ENCODE data around the gene GRID1.
"Not testable (repeated sequence)": the region's sequence is repeated elsewhere in the genome, so short reads cannot be mapped to it uniquely, and the experiment has no call there.

The GRID1 gene

DNA sequence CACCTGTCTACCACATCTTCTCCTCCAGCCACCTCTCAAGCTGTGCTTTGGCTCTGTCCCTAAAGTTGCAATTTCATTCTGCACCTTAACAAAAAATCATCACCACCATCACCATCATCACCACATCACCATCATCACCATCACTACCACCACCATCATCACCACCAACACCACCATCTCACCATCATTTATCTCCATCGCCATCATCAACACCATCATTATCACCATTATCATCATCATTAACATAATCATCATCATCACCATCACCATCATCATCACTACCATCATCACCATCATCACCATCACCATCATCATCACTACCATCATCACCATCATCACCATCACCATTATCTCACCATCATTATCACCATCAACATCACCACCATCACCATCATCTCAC, 245.4 kb downstream of the GRID1 start:
- DNase-seq, result no peak

DNA sequence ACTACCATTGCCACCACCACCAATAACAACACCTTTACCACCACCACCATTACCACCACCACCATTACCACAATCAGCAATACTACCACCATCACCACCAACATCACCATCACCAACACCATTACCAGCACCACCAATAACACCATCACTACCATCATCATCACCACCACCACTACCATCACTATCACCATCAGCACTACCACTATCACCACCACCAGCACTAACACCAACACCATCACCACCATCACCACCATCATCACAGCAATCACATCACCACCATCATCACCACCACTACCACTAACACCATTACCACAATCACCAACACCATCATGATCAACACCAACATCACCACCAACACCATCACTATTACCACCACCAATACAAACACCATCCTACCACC, 249.5 kb downstream of the GRID1 start:
- no peak for DNase-seq

DNA sequence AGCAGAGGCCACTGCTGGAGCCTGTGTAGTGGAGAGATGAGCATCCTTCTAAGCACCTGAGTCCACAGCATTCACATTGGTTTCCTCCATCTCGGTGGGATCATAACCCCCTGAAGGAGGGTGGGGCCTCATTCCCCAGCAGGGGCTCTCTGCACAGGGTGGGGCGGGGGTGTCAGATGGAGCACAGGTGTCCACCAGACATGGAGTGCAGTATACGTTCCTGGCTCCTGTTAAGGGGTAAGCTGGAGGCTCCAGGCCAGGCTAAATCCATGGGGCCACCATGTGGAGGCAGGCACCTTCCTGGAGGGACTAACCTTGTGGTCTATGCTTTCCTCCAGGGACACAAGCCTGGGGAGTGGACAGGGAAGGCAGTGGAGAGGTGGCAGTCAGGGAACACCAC, 252.6 kb downstream of the GRID1 start:
- DNase-seq, result no peak

DNA sequence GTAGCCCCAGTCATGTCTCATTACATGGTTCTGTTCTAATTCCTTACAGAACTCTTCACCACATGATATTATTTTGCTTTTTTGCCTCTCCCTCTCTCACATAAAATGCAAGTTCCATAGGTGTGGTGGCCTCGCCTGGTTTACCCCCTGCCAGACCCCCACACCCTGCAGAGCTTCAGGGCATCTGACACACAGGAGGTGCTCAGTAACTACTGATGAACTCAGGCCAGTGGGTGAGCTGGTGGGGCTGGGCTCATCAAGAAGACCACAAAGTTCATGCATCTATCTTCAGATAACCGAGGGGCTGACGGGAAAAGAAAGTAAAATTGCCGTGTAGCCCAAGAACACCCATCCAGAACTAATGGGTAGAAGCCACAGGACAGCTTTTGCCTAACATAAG, 253.1 kb downstream of the GRID1 start:
- no peak for DNase-seq

DNA sequence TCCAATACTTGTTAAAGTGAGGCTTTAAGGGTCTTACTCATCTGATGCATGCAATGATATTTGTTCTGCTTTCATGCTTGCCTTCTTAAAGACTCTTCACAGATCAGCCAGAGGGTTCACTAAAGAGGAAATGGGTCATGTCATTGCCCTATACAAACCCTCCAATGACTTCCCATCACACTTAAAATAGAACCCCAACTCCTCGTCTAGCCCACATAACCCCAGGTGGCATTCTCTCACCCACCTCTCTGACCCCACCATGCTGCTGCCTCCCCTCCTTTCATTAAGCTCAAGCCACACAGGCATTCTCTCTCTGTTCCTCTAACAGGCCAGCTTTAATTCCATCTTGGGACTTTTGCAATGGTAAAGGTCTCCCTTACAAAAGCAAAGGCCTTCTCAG, 253.6 kb downstream of the GRID1 start:
- DNase-seq, result no peak

DNA sequence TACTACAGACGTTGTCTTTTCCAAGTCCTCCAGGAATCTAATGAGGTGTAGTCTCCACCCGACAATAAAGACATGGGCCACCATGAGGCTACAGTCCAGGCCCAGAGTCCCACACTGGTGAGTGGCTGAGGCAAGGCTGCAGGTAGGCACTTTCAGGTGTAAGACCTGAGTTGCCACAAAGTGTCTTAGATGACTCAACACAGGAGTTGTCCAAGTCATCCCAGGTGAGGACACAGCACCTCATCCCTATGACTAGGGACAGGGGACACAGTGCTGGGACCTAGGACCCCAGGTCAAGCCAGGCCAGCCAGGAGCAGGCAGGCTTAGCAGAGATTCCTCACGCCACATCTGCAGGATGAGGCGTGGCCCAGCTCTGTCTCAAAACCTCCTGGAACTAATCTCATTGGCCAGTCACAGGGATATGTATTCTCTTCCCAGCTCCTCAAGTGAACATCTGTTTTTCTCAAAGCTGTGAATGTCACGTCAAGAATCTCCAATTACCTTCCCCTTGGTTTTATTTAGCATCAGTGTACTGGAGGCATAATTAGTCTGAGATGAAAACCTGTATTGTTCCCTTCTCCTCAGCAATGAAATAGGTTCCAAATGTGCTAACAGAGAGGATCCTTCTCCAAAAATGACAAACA, 254.6 kb downstream of the GRID1 start:
- DNase-seq, result no peak

DNA sequence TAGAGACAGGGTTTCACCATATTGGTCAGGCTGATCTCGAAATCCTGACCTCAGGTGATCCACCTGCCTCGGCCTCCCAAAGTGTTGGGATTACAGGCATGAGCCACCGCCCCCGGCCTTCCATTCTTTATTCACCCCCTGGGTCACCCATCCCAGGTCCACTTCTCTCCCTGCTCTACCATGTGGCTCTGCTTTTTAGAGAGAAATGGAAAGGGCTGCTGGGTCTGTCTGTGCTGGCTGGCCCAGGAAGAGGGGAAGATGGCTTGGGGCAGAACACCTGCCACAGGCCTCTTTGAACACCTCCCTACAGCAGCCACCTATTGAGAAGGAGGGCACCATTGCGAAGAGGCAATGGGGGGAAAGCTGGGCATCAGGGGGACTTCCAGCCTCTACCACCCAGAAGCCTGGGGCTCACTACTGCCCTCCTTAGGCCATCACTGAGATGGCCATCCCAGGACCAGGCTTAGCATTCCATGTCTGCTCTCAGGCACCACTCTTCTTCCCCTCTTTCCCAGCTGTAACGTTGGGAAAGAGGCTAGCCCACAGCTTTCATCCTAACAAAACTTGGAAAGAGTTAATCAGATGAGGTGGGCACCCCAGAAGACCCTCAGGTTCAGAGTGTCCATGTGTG, 256.3 kb downstream of the GRID1 start:
- DNase-seq, result no peak

DNA sequence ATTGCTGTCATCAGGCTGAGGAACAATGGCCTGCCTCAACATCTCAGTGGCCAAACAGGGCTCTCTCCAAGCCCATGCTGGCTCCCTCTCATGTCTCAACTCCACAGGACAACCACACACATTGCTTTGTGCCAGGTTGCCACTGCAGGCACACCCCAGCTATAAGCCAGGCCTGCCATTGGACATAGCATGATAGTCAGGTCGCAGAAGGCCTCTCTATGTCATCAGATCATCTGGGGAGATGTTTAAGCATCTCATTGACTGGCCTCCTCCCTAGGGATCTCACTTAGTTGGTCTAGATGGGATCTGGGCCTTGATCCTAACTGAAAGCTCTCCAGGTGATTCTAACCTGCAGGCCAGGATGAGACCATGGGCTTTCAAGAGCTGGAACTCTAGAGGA, 257.2 kb downstream of the GRID1 start:
- DNase-seq, result no peak

DNA sequence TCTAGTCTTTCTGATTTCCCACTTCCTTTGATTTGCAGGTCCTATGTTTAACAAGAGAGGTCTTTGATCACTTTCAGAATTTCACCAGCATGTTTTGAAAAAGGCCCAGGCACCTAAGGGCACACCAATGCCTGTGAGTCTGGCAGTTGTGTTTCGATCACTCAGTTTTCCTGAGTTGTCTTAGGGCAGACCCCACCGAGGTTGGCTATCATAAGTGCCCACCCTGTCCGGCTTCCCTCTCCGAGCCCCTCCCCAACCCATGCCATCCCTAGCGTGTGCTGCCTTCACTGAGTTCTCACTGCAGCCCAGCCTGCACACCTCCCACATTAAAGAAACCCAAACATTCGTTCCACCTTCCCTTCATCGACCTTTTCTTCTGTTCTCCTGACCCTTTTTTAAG, 257.9 kb downstream of the GRID1 start:
- no peak for DNase-seq

DNA sequence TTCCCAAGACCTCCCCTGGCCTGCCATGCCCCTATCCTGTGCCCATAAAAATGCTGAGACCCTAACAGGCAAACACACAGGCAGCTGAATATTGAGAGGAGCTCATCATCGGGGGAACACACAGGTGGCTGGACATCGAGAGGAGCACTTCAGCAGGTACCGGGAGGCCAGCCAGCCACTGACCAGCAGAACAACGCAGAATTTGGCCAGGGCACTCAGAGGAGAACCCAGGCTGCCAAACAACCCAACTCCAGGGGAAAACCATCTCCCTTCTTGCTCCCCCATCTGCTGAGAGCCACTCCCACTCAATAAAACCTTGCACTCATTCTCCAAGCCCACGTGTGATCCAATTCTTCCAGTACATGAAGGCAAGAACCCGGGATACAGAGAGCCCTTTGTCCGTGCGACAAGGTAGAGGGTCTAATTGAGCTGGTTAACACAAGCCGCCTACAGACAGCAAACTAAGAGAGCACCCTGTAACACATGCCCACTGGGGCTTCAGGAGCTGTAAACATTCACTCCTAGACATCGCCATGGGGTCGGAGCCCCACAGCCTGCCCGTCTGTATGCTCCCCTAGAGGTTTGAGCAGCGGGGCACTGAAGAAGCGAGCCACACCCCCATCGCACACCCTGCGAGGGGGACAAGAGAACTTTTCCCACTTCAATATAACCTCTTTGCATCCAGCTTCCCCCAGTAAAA, 258.8 kb downstream of the GRID1 start:
- DNase-seq, result not testable (repeated sequence)

DNA sequence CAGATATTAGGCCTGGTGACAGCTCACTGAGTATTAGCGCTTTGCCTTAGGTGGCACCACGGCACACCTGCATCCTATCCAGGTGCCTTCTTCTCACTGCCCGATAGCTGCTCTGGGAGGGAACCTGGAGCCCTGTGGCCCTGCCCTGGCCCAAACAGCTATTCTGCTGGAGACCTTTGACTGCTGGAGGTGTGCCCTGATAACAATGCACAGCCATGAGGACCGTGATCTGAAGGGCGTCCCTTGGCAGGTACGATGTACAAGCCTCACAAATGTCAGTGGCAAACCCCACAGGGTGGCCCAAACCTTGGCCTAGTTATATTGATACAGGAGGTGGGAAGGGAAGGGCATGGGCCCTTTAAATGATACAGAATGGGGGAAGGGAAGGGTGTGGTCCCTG, 259.5 kb downstream of the GRID1 start:
- DNase-seq, result no peak

DNA sequence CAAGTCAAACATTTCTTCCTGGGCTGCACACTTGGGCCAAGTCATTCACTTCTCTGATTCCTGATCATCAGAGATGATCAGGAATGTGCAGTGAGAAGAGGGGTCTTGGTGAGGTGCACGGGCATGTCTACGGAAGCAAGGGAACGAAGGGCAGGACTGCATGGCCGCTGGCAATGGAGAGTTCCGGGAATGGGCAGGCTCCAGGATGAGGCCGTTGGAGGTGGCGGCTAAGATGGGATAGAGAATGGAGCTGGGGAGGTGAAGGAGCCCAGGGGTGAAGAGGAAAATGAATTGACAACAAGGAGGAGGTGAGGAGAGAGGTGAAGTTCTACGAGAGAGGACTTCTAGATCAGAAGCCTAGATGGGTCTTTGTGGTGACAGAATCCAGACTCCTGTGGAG, 260.0 kb downstream of the GRID1 start:
- no peak for DNase-seq

DNA sequence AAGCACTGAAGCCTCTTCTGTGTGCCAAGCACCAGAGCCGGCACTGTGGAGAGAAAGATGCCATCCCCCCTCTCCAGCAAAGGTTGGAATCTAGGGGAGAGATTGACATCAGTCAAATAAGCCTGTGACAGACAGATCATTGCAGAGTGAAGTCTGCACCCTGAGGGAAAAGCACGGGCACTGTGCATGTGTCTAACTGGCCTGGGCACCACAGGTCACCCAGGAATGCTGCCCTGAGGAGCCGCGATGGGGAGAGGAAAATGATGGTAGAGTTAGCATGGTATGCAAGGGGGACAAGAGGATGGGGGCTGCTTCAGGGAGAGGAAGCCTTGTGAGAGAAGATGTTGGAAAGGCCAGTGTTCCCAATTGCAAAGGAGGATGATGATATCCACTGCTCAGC, 261.0 kb downstream of the GRID1 start:
- DNase-seq, result no peak

DNA sequence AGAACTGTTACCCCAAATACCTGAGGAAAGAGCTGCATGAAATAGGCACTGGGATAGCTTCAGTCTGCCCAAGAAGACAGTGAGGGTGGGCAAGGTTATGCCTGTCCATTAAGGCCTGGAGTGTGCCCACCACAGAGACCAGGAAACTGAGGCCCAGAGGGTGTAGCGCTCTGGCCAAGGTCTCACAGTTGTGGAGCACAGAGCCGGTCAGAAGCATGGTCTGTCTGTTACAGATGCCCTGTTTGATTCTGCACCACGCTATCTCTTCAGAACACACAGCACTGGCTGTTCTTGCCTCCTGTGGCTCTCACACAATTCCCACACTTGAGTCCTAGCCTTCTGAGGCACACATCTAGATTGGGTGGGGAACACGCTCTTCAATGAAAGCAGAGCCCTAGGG, 261.4 kb downstream of the GRID1 start:
- DNase-seq, result no peak

DNA sequence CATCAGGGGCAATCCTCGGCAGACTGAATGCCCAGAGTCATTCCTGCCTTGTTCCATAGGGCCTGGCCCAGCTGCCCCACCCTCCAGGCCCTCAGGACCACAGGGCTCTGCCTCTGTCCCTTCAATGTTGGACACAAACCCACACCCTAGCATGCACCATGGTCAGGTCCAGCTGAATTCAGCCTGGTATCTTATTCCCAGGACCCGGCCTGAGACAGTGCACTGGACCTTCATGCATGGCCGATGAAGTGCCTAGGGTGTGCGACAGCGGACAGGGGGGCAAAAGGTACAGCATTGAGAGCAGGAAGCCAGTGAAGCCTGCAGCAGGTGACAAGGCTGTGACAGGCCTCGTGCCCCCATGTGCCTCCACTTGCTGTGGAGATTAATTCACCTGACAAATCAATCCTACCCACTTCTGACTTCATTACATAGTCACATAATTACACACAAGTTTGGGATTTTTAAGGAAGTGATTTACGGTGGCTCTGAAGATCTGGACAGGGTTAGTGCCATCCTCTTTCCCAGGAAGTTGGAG, 261.9 kb downstream of the GRID1 start:
- DNase-seq, result no peak

DNA sequence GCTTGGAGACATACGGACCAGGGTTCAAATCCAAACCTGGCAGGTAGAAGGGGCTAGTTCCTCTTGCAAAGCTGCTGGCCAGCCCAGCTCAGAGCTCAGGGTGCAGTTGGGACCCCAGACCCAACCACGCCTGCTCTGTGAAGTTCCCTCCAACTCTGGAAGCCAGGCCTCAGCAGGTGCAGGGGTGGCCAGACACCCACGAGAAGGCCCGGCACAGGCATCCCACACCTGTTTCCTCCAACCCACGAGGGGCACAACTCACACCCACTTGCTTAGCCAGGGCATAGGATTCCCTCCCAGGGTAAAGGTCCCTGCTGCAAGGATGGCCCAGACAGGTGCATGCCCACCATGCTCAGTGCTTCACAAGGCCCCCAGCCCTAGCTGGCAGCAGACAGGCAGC, 262.4 kb downstream of the GRID1 start:
- DNase-seq, result no peak

DNA sequence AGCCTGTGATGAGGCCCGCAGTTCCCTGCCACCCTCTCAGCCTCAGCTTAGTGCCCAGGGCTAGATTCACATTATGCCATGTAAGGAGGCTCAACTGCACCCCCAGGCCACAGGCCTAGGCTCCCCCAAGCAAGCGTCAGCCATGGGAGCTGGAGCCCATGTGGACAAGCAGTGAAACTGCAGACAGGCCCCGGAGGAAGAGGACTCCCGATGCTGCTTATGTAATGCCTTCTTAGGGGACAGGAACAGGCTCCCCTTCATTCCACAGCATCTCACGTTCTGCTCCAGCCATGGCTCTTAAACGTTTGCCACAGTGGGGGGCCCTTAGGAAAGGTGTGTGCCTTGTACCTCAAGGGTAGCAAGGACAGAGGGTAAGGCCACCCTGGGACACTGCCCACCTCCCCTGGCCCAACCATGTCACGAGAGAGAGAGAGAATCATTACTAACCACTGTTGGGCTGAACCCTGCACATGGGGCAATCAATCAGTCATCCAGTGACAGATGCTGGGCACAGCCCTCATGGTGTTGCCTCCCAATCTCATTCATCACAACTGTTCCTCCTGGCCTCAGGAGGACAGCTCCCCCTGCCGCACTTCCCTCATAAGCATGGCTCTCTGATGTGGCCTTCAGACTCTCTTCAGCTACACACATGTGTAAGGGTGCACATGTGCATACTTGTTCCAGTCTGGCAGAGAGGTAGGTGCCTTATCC, 263.0 kb downstream of the GRID1 start:
- DNase-seq, result no peak

DNA sequence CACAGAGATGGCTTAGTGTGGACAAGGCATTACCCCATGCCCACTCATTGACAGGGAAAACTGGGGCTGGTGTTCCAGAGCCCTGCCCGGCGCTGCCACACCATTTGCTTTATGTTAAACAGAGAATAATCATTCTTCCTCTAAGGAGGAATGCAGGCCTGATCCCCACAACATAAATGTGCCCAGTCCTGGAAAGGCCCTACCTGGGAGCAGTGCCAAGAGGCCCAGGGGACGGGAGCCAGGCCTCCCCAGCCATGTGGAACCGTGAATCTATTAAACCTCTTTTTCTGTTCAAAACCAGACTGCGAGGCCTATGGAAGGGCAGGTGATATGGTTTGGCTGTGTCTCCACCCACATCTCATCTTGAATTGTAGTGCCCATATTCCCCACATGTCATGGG, 264.1 kb downstream of the GRID1 start:
- DNase-seq, result no peak

DNA sequence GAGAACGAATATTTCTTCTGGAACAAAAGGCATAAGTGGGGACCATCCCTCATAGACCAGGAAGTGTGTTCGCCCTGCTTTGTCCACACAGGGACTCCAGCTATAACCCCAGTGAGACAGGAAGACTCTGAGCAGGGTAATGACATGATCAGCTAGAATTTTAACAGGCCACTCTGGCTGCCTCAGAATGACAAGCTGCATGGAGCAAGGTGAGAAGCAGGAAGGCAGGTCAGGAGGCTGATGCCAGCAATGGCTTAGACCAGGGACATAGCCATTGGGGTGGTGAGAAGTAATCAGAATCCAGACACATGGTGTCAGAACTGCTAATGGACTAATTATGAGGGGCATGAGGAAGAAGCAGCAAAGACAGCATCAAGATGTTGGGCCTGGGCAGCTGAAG, 264.6 kb downstream of the GRID1 start:
- DNase-seq, result no peak

DNA sequence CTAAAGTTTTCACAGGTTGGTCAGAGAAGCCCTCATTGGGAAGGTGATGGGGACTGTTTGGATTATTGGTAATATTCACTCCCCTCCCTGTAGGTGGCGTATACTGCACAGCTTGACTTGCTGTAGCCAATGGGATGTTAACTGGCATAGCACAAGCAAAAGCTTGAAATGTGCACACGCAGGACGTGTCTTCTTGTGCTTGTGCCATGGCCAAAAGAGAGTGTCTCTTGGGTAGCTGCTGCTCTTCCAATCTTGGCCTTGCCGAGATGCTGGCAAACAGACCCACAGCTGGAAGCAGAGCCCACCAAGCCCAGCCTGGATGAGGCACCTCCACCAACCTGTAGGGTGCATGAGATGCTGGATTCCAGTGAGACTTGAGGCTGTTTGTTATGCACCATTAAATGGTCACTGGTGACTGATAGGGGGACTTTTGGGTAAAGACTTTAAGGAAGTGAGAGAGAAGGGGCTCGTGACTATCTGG, 266.0 kb downstream of the GRID1 start:
- no peak for DNase-seq

DNA sequence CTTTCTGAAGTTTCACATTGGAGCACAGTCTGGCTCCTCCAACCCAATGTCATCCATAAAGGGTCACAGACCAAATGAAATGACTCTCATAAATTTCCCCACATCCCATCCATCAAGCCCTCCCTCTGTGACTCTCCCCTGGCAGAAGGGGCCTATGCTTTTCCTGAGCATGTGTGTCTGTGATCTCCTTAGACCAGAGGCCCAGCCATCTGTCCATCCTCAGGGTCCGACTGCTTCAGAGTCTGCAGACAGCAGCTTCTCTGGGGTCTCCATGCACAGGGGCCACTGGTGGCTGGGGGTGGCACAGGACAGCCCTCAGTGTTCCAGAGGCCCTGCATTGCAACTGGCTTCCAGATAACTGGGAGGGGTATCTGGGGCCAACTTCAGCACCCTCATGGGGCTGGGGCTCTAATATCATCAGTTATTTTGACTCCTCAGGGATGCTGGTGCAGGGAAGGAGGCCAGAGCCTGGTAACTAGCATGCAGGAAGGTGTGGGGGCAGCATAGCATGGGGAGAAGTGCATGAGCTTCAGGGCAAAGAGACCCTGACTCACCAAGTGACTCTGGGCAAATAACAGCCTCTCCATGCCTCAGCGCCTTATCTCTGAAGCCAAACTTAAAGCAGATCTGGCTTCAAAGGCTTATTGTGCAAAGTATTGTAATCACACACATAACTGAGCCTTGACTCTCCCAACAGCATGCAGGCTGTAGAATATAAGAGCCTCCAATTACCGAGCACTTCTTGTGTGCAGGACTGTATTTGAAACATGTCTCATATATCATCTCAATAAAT, 266.9 kb downstream of the GRID1 start:
- no peak for DNase-seq

DNA sequence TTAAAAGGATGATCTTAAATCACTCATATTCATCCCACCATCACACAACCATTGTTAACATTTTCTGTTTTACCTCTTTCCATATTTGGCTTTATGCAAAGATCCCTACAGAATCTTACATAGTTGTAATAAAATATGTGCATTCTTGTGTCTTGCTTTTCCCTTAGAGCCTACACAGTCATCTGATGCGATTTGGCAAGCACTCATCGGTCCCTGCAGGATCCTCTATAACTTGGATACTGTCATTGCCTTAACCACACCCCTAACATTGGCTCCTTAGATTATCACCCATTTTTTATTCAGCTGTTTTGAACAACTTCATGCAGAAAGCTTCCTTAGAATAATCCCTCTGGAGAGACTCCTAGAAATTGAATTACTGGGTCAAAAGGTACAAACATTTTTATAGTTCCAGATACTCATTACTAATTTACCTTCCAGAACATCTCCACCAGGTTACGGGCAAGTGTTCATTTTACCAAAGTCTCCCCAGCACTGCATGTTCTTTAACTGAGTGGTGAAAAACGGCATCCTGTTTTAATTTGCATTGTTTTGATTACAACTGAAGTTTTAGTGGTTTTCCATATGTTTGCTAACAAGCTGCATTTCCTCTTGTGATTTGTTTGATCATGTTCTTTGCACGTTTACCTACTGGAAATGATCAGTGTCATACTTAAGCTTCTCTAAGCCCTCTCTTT, 268.3 kb downstream of the GRID1 start:
- DNase-seq, result no peak
